SK-N-SH treated with all-trans-retinoic acid at 6 μM for 48 hours (cell line): ENCODE results near the gene PPFIA4.

ENCODE experiments used
- BACH2 ChIP-seq: fragments of 250-450 bp; sonication (Bioruptor Pico); IDR thresholded peaks from 2 replicates; pipeline ENCODE4 v1.9.0; 2021; ENCODE audit warnings: mild to moderate bottlenecking, borderline replicate concordance
- CSDC2 ChIP-seq: fragments of 250-450 bp; sonication (Bioruptor Pico); IDR thresholded peaks from 2 replicates; pipeline ENCODE4 v1.5.0; 2020; ENCODE audit warnings: mild to moderate bottlenecking, moderate library complexity
- GLIS3 ChIP-seq: fragments of 250-450 bp; sonication (Bioruptor Pico); IDR thresholded peaks from 2 replicates; pipeline ENCODE4 v1.5.0; 2020; ENCODE audit warnings: mild to moderate bottlenecking, moderate library complexity
- RARB ChIP-seq: fragments of 250-450 bp; sonication (Bioruptor Pico); IDR thresholded peaks from 2 replicates; pipeline ENCODE4 v1.8.0; 2021; ENCODE audit warnings: mild to moderate bottlenecking, moderate library complexity
- TCF4 ChIP-seq: fragments of 250-450 bp; sonication (Bioruptor Pico); IDR thresholded peaks from 2 replicates; pipeline ENCODE4 v1.8.0; 2021; ENCODE audit warnings: mild to moderate bottlenecking, moderate library complexity, borderline replicate concordance
- ZC3H10 ChIP-seq: fragments of 250-450 bp; sonication (Bioruptor Pico); IDR thresholded peaks from 2 replicates; pipeline ENCODE4 v1.5.1; 2021; ENCODE audit warnings: mild to moderate bottlenecking, moderate library complexity
- ZFP3 ChIP-seq: fragments of 250-450 bp; sonication (Bioruptor Pico); IDR thresholded peaks from 2 replicates; pipeline ENCODE4 v1.5.0; 2020; ENCODE audit warnings: mild to moderate bottlenecking, moderate library complexity
- ZNF565 ChIP-seq: fragments of 450-650 bp; formaldehyde crosslinking; conservative IDR thresholded peaks from 2 replicates; pipeline ENCODE4 v1.5.0; 2020; ENCODE audit warnings: low read depth, mild to moderate bottlenecking, moderate library complexity
- TF ChIP-seq, protein P1 (sequence below): fragments of 250-450 bp; sonication (Bioruptor Pico); IDR thresholded peaks from 2 replicates; pipeline ENCODE4 v1.8.0; 2020; ENCODE audit warnings: mild to moderate bottlenecking, moderate library complexity, borderline replicate concordance
- TF ChIP-seq, protein P2 (sequence below): fragments of 250-450 bp; sonication (Bioruptor Pico); IDR thresholded peaks from 2 replicates; pipeline ENCODE4 v1.5.1; 2020; ENCODE audit warnings: low read depth, mild to moderate bottlenecking, moderate library complexity
- TF ChIP-seq, protein P3 (sequence below): fragments of 250-450 bp; sonication (Bioruptor Pico); IDR thresholded peaks from 2 replicates; pipeline ENCODE4 v1.5.1; 2021; ENCODE audit warnings: mild to moderate bottlenecking, moderate library complexity

GRCh38 chr1:203121186-203122015 is 95.1 kb downstream of the PPFIA4 start:
- TF ChIP-seq ZFP3 (CRISPR knock-in tag) (no peak), TCF4 (CRISPR knock-in tag) (no peak), RARB (CRISPR knock-in tag) (no peak), GLIS3 (CRISPR knock-in tag) (no peak), CSDC2 (CRISPR knock-in tag) (no peak), ZNF565 (CRISPR knock-in tag) (no peak), BACH2 (CRISPR knock-in tag) (no peak), ZC3H10 (no peak)
- TF ChIP-seq, protein P1, sequence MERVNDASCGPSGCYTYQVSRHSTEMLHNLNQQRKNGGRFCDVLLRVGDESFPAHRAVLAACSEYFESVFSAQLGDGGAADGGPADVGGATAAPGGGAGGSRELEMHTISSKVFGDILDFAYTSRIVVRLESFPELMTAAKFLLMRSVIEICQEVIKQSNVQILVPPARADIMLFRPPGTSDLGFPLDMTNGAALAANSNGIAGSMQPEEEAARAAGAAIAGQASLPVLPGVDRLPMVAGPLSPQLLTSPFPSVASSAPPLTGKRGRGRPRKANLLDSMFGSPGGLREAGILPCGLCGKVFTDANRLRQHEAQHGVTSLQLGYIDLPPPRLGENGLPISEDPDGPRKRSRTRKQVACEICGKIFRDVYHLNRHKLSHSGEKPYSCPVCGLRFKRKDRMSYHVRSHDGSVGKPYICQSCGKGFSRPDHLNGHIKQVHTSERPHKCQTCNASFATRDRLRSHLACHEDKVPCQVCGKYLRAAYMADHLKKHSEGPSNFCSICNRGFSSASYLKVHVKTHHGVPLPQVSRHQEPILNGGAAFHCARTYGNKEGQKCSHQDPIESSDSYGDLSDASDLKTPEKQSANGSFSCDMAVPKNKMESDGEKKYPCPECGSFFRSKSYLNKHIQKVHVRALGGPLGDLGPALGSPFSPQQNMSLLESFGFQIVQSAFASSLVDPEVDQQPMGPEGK (CRISPR knock-in tag) = no peak
- TF ChIP-seq, protein P2, sequence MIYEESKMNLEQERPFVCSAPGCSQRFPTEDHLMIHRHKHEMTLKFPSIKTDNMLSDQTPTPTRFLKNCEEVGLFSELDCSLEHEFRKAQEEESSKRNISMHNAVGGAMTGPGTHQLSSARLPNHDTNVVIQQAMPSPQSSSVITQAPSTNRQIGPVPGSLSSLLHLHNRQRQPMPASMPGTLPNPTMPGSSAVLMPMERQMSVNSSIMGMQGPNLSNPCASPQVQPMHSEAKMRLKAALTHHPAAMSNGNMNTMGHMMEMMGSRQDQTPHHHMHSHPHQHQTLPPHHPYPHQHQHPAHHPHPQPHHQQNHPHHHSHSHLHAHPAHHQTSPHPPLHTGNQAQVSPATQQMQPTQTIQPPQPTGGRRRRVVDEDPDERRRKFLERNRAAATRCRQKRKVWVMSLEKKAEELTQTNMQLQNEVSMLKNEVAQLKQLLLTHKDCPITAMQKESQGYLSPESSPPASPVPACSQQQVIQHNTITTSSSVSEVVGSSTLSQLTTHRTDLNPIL = no peak
- TF ChIP-seq, protein P3, sequence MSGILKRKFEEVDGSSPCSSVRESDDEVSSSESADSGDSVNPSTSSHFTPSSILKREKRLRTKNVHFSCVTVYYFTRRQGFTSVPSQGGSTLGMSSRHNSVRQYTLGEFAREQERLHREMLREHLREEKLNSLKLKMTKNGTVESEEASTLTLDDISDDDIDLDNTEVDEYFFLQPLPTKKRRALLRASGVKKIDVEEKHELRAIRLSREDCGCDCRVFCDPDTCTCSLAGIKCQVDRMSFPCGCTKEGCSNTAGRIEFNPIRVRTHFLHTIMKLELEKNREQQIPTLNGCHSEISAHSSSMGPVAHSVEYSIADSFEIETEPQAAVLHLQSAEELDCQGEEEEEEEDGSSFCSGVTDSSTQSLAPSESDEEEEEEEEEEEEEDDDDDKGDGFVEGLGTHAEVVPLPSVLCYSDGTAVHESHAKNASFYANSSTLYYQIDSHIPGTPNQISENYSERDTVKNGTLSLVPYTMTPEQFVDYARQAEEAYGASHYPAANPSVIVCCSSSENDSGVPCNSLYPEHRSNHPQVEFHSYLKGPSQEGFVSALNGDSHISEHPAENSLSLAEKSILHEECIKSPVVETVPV (CRISPR knock-in tag) = no peak
